GM12878 (cell line): ENCODE results near the gene SSBP2. TPM values are rescaled to one million over a fixed set of nuclear protein-coding genes. Genes with fewer than 3 reads are reported as not detected.

Experiments used
- ATAC-seq: fragments of 200-7000 bp; cut with Tn5 transposase; 3 replicates; pipeline ENCODE4 v1.9.1; 2020; ENCODE audit warnings: mild to moderate bottlenecking, moderate library complexity
- BruUV-seq: library from RNA; stranded (reverse); fragments of 400-500 nt; replicated peaks from 2 replicates; lab custom pipeline; 2021; lab: Mats Ljungman, UMichigan
- CTCF ChIA-PET: fragments of 300-600 bp; sonication (Branson Sonifier 250); formaldehyde crosslinking; extraction: SDS; loops from one replicate; lab custom pipeline; 2021; ENCODE audit warnings: inconsistent platforms; lab: Yijun Ruan, JAX
- POLR2A ChIA-PET: fragments of 350-600 bp; formaldehyde crosslinking; extraction: SDS; loops from one replicate; lab custom pipeline; 2021; ENCODE audit warnings: inconsistent platforms; lab: Charles Lee
- RAD21 ChIA-PET: fragments of 300-600 bp; sonication (Branson Sonifier 250); formaldehyde crosslinking; loops from one replicate; lab custom pipeline; 2023; ENCODE audit warnings: antibody characterized with exemption; ENCODE audit not compliant: unreplicated experiment; lab: Charles Lee
- SMC1A ChIA-PET: fragments of 300-600 bp; sonication (Branson Sonifier 250); formaldehyde crosslinking; loops from one replicate; lab custom pipeline; 2023; ENCODE audit not compliant: unreplicated experiment, uncharacterized antibody; lab: Charles Lee
- DNase-seq: peaks from one replicate; pipeline ENCODE4 v3.0.0-alpha.2; 2011; ENCODE audit warnings: low read depth, low spot score
- FAIRE-seq: peaks from 3 replicates; lab custom pipeline; 2011; peaks lifted over from hg19 to GRCh38; lab: Jason Lieb, UNC
- H2AFZ ChIP-seq: 2 replicates; pipeline ENCODE4 v1.6.0; 2011; ENCODE audit warnings: low read depth, low read length, control low read depth; ENCODE audit not compliant: control insufficient read depth
- H3K27ac ChIP-seq: 2 replicates; pipeline ENCODE4 v1.5.1; 2011; ENCODE audit warnings: control low read depth; ENCODE audit not compliant: control insufficient read depth, insufficient read depth
- H3K27me3 ChIP-seq, 2 experiments: replicated peaks in 1 of 2; 2 replicates each; pipeline versions ENCODE4 v1.6.0 to v1.6.1; 2011; ENCODE audit warnings: low read length in 1 of 2; ENCODE audit not compliant: control insufficient read depth in 2 of 2, insufficient read depth in 2 of 2
- H3K36me3 ChIP-seq, 2 experiments: 2 replicates each; pipeline ENCODE4 v1.5.1; 2011; ENCODE audit warnings: low read length in 1 of 2; ENCODE audit not compliant: control insufficient read depth in 2 of 2, insufficient read depth in 2 of 2
- H3K4me1 ChIP-seq: 2 replicates; pipeline ENCODE4 v1.6.1; 2011; ENCODE audit warnings: mild to moderate bottlenecking, low read length, moderate library complexity, mixed read lengths; ENCODE audit not compliant: control insufficient read depth, insufficient read depth
- H3K4me2 ChIP-seq: 2 replicates; pipeline ENCODE4 v1.6.0; 2011; ENCODE audit warnings: control low read depth; ENCODE audit not compliant: control insufficient read depth, insufficient read depth
- H3K4me3 ChIP-seq: fragments of 200-600 bp; sonication (generic); 2 replicates; pipeline ENCODE4 v1.5.1; 2016
- H3K79me2 ChIP-seq: 2 replicates; pipeline ENCODE4 v1.6.0; 2011; ENCODE audit warnings: low read length; ENCODE audit not compliant: control insufficient read depth, insufficient read depth
- H3K9ac ChIP-seq: 2 replicates; pipeline ENCODE4 v1.8.0; 2011; ENCODE audit warnings: low read length, control low read depth, mixed read lengths; ENCODE audit not compliant: control insufficient read depth, insufficient read depth
- H3K9me3 ChIP-seq: replicated peaks from 3 replicates; pipeline ENCODE4 v1.5.1; 2011; ENCODE audit warnings: mild to moderate bottlenecking, low read length; ENCODE audit not compliant: control insufficient read depth, insufficient read depth
- H4K20me1 ChIP-seq: 2 replicates; pipeline ENCODE4 v1.6.0; 2011; ENCODE audit not compliant: control insufficient read depth, insufficient read depth
- ATF7 ChIP-seq: fragments of 450-650 bp; IDR thresholded peaks from 2 replicates; pipeline ENCODE4 v1.6.1; 2016; ENCODE audit warnings: low read depth, mild to moderate bottlenecking
- IKZF2 ChIP-seq, 2 experiments: fragments of 450-650 bp; IDR thresholded peaks; 2 replicates each; pipeline ENCODE4 v1.6.1; 2017; ENCODE audit warnings: mild to moderate bottlenecking in 2 of 2, moderate library complexity in 2 of 2
- NFXL1 ChIP-seq: fragments of 450-650 bp; IDR thresholded peaks from 2 replicates; pipeline ENCODE4 v1.6.1; 2017; ENCODE audit warnings: antibody characterized with exemption, mild to moderate bottlenecking, borderline replicate concordance
- NFYA ChIP-seq: IDR thresholded peaks from 2 replicates; pipeline ENCODE4 v1.6.1; 2011; ENCODE audit warnings: low read depth, mild to moderate bottlenecking, low read length, improper control_type of control experiment, borderline replicate concordance
- NRF1 ChIP-seq: conservative IDR thresholded peaks from 2 replicates; pipeline ENCODE4 v1.6.1; 2011; ENCODE audit warnings: mild to moderate bottlenecking, low read depth, low read length, improper control_type of control experiment
- PAX8 ChIP-seq: fragments of 450-650 bp; IDR thresholded peaks from 2 replicates; pipeline ENCODE4 v1.6.1; 2017; ENCODE audit warnings: mild to moderate bottlenecking, moderate library complexity
- RELA ChIP-seq: fragments of 450-650 bp; IDR thresholded peaks from 2 replicates; pipeline ENCODE4 v1.8.0; 2014; ENCODE audit warnings: borderline replicate concordance; ENCODE audit not compliant: partially characterized antibody
- SMAD1 ChIP-seq: fragments of 450-650 bp; IDR thresholded peaks from 2 replicates; pipeline ENCODE4 v1.6.1; 2018; ENCODE audit warnings: mild to moderate bottlenecking, low read depth; ENCODE audit not compliant: partially characterized antibody
- ZNF217 ChIP-seq: fragments of 450-650 bp; IDR thresholded peaks from 2 replicates; pipeline ENCODE4 v1.6.1; 2017; ENCODE audit warnings: antibody characterized with exemption, mild to moderate bottlenecking
- ZSCAN29 ChIP-seq: fragments of 450-650 bp; IDR thresholded peaks from 2 replicates; pipeline ENCODE4 v1.6.1; 2017; ENCODE audit warnings: mild to moderate bottlenecking, moderate library complexity
- WGBS: methylation state at CpG from one replicate; pipeline ENCODE4 v1.1.6; 2016; ENCODE audit warnings: low lambda C conversion rate; ENCODE audit not compliant: insufficient replicate concordance, insufficient coverage; ENCODE audit errors: missing lambda C conversion rate; 5-methylcytosine and 5-hydroxymethylcytosine counted together
- in situ Hi-C: fragments of 300-500 bp; cut with MboI; formaldehyde crosslinking; loops from 9 replicates; pipeline ENCODE4 v1.14.3; 2018; ENCODE audit warnings: mixed read lengths
- intact Hi-C: fragments of 100-400 bp; cut with micrococcal nuclease; formaldehyde crosslinking; loops from one replicate; pipeline ENCODE4 v1.14.2; 2022; ENCODE audit not compliant: unreplicated experiment
- polyA plus RNA-seq, 11 experiments: library from polyadenylated mRNA; depleted of rRNA in 4 of 11; unstranded in 6 of 11; stranded (reverse) in 5 of 11; fragments of >200 nt; fragmentation: Nextera tagmentation in 4 of 11; fragmentation: Illumina TruSeq in 1 of 11; extraction: Ambion mirVana in 4 of 11; extraction: Trizol in 1 of 11; gene quantifications; 1 replicate in 1 of 11; 2 replicates in 10 of 11; pipeline versions ENCODE4 v1.2.1 to v1.2.3, GENCODE V29; 2011 to 2016; ENCODE audit warnings: inconsistent platforms in 2 of 11, missing spikeins in 2 of 11, low read depth in 1 of 11
- total RNA-seq, 4 experiments: library from RNA; depleted of rRNA in 3 of 4; stranded (reverse); fragments of >200 nt in 3 of 4; fragmentation: Illumina TruSeq in 1 of 4; extraction: Trizol in 1 of 4; gene quantifications; 2 replicates each; pipeline versions ENCODE4 v1.2.1 to v1.2.3, GENCODE V29; 2013 to 2021
- TF ChIP-seq, protein P1 (sequence below): IDR thresholded peaks from 2 replicates; pipeline ENCODE4 v1.6.1; 2012; ENCODE audit warnings: low read length, inconsistent platforms
- TF ChIP-seq, protein P2 (sequence below): fragments of 450-650 bp; IDR thresholded peaks from 2 replicates; pipeline ENCODE4 v1.6.1; 2017; ENCODE audit warnings: antibody characterized with exemption, mild to moderate bottlenecking, moderate library complexity
- TF ChIP-seq, protein P3 (sequence below): fragments of 450-650 bp; IDR thresholded peaks from 2 replicates; pipeline ENCODE4 v1.6.1; 2016; ENCODE audit warnings: mild to moderate bottlenecking

SSBP2 gene
- total and polyA plus RNA-seq, 10 of the 15 experiments (the other 5 are each of a cell fraction or from before 2014, with no cell fraction given) = 52.2 to 132 (median 110) TPM

DNA sequence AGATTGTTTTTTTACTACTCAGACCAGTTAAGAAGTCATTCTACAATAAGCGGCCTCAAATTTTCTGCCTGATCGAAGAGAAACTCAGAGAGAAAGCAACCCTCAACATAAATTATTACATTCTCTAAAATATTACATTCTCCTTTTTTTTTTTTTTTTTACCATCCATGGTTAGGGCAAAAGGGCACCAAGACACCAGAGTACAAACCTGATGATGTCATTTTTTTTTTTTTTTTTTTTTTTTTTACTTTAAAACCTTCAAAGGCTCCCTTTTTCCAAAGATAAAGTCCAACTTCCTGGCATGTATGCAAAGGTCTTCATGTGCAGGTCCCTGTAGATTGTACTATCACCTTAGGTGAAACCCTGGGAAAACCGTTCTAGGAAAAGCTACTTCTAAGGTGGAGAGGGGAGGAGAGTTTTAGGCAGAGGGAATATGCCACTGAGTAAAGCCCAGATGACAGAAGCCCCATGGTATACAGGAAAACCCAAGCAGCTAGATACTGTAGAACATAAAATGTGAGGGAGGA is 104.4 kb downstream of the SSBP2 start:
- no peak for DNase-seq
- ChIA-PET RAD21 (interaction anchor here (0.7 kb wide), 1 partner anchor 10 kb away, joined by 3 read pairs; no protein-coding TSS in a partner anchor), CTCF (no interaction called here), POLR2A (no interaction called here), SMC1A (no interaction called here)
- WGBS = 100% methylated on average over 3 of the region's 3 CpGs
- H3K9me3 ChIP-seq = no peaks in the 10 kb centered on the region
- no peak overlapping the region for H3K27ac ChIP-seq
- no peaks in the 10 kb centered on the region; a peak in 1 of 4 replicates for H3K36me3 ChIP-seq
- BruUV-seq = no TSS peak
- no peak for ATAC-seq
- H3K4me3 ChIP-seq = no peak overlapping the region
- H3K4me2 ChIP-seq = no peak overlapping the region
- in situ Hi-C loops = no loop called here
- TF ChIP-seq NFXL1 = no peak
- peak; percentile 78 for TF ChIP-seq ATF7
- H4K20me1 ChIP-seq = no peaks in the 10 kb centered on the region
- no peaks in the 10 kb centered on the region for H3K4me1 ChIP-seq
- FAIRE-seq = no peak
- no peaks in the 10 kb centered on the region for H3K27me3 ChIP-seq
- intact Hi-C loops = no loop called here
- peaks cover 2% of the 10 kb centered on the region; the same call in 1 of the 2 replicates for H3K79me2 ChIP-seq
- H3K9ac ChIP-seq = no peak overlapping the region
- no peak overlapping the region for H2AFZ ChIP-seq

DNA sequence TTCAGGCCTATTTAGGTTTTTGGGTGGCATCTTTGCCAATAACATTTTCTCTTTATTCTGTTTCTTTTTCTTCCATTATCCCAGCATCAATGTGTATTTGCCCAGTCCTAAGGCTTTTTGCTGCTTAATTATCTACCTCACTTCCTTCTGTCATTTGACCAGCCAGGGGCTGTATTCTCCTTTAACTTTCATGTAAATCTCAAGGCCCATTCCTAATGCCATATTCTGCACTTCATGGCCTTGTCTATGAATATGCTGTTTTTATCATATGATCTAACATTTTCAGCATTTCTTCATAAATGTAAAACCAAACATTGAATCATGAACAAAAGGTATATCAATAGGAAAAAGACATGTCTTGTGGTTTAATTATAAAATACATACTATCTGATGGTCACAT is 108.7 kb downstream of the SSBP2 start:
- no peak for ATAC-seq
- no peak overlapping the region for H3K9ac ChIP-seq
- BruUV-seq = no TSS peak
- H2AFZ ChIP-seq = no peak overlapping the region
- H3K27ac ChIP-seq = no peak overlapping the region
- no peaks in the 10 kb centered on the region for H3K9me3 ChIP-seq
- SMC1A ChIA-PET = no interaction called here
- no peak overlapping the region for H3K4me3 ChIP-seq
- RAD21 ChIA-PET = no interaction called here
- no peaks in the 10 kb centered on the region for H4K20me1 ChIP-seq
- no peaks in the 10 kb centered on the region for H3K4me1 ChIP-seq
- H3K27me3 ChIP-seq = no peaks in the 10 kb centered on the region
- H3K4me2 ChIP-seq = no peak overlapping the region
- no peaks in the 10 kb centered on the region; a peak in 1 of 4 replicates for H3K36me3 ChIP-seq
- intact Hi-C loops (no loop called here), in situ Hi-C loops (no loop called here)
- no peak for DNase-seq
- CTCF ChIA-PET = no interaction called here
- no peaks in the 10 kb centered on the region; the same call in none of the 2 replicates for H3K79me2 ChIP-seq
- POLR2A ChIA-PET = no interaction called here
- FAIRE-seq = no peak
- TF ChIP-seq PAX8 (no peak), IKZF2 (IDR thresholded peaks at IDR 0.05) (no peak), SMAD1 (no peak), RELA (no peak), ZSCAN29 (no peak), ZNF217 (no peak), NFYA (no peak), NRF1 (no peak)
- TF ChIP-seq, protein P1, sequence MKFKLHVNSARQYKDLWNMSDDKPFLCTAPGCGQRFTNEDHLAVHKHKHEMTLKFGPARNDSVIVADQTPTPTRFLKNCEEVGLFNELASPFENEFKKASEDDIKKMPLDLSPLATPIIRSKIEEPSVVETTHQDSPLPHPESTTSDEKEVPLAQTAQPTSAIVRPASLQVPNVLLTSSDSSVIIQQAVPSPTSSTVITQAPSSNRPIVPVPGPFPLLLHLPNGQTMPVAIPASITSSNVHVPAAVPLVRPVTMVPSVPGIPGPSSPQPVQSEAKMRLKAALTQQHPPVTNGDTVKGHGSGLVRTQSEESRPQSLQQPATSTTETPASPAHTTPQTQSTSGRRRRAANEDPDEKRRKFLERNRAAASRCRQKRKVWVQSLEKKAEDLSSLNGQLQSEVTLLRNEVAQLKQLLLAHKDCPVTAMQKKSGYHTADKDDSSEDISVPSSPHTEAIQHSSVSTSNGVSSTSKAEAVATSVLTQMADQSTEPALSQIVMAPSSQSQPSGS = no peak
- TF ChIP-seq, protein P2, sequence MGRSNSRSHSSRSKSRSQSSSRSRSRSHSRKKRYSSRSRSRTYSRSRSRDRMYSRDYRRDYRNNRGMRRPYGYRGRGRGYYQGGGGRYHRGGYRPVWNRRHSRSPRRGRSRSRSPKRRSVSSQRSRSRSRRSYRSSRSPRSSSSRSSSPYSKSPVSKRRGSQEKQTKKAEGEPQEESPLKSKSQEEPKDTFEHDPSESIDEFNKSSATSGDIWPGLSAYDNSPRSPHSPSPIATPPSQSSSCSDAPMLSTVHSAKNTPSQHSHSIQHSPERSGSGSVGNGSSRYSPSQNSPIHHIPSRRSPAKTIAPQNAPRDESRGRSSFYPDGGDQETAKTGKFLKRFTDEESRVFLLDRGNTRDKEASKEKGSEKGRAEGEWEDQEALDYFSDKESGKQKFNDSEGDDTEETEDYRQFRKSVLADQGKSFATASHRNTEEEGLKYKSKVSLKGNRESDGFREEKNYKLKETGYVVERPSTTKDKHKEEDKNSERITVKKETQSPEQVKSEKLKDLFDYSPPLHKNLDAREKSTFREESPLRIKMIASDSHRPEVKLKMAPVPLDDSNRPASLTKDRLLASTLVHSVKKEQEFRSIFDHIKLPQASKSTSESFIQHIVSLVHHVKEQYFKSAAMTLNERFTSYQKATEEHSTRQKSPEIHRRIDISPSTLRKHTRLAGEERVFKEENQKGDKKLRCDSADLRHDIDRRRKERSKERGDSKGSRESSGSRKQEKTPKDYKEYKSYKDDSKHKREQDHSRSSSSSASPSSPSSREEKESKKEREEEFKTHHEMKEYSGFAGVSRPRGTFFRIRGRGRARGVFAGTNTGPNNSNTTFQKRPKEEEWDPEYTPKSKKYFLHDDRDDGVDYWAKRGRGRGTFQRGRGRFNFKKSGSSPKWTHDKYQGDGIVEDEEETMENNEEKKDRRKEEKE = no peak
- TF ChIP-seq, protein P3, sequence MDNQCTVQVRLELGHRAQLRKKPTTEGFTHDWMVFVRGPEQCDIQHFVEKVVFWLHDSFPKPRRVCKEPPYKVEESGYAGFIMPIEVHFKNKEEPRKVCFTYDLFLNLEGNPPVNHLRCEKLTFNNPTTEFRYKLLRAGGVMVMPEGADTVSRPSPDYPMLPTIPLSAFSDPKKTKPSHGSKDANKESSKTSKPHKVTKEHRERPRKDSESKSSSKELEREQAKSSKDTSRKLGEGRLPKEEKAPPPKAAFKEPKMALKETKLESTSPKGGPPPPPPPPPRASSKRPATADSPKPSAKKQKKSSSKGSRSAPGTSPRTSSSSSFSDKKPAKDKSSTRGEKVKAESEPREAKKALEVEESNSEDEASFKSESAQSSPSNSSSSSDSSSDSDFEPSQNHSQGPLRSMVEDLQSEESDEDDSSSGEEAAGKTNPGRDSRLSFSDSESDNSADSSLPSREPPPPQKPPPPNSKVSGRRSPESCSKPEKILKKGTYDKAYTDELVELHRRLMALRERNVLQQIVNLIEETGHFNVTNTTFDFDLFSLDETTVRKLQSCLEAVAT = no peak
